ENCODE data around the gene NME5. TPM values are rescaled to one million over a fixed set of nuclear protein-coding genes. Genes with fewer than 3 reads are reported as not detected.

NME5 gene
- total and polyA plus RNA-seq, 2 of the 8 experiments (the other 6 are each of a cell fraction or from before 2014, with no cell fraction given): 0.48 to 0.89 TPM

- TF ChIP-seq GABPA (IDR thresholded peaks at IDR 0.05; ENCODE audit: borderline replicate concordance, insufficient read depth, low read length) (no peak), EZH2 (IDR thresholded peaks at IDR 0.05; ENCODE audit: low read depth, low read length, severe bottlenecking) (no peak), RFX5 (IDR thresholded peaks at IDR 0.05; ENCODE audit: borderline replicate concordance, low read depth, low read length) (no peak), SIN3A (conservative IDR thresholded peaks at IDR 0.05 in 1 of 2, IDR thresholded peaks at IDR 0.05 in 1 of 2; ENCODE audit: low read depth in 1 of 2, low read length in 2 of 2) (no peak), CEBPB (IDR thresholded peaks at IDR 0.05; ENCODE audit: low read depth, low read length) (no peak), CHD7 (IDR thresholded peaks at IDR 0.05; ENCODE audit: insufficient replicate concordance, low read length) (no peak)
These were observed 32.0 kb downstream of the NME5 start (continued) for GRCh38 chr5:138107213-138107612.

Data from H1 (cell line).